Neuronal stem cell (in vitro differentiated cells): ENCODE results near the gene DNAJA3.
A peak's percentile ranks its signal among the peaks of the same experiment; 100 is the strongest.

Experiments used
- DNase-seq: peaks from one replicate; pipeline ENCODE4 v3.0.0-alpha.2; 2013; ENCODE audit warnings: low spot score
- H2AFZ ChIP-seq: one replicate; pipeline ENCODE4 v1.6.1; 2013; ENCODE audit warnings: mild to moderate bottlenecking, low read length, inconsistent platforms
- H2AK5ac ChIP-seq: 2 replicates; pipeline ENCODE4 v1.6.1; 2013; ENCODE audit warnings: low read depth, mild to moderate bottlenecking, inconsistent platforms, low read length, moderate library complexity, mixed read lengths
- H2BK120ac ChIP-seq: 2 replicates; pipeline ENCODE4 v1.6.1; 2013; ENCODE audit warnings: low read depth, mild to moderate bottlenecking, inconsistent platforms, low read length, moderate library complexity, mixed read lengths
- H2BK12ac ChIP-seq: one replicate; pipeline ENCODE4 v1.6.1; 2013; ENCODE audit warnings: low read length, inconsistent platforms
- H2BK15ac ChIP-seq: 2 replicates; pipeline ENCODE4 v1.6.1; 2013; ENCODE audit warnings: mild to moderate bottlenecking, low read length, inconsistent platforms, mixed read lengths
- H2BK5ac ChIP-seq: one replicate; pipeline ENCODE4 v1.6.1; 2013; ENCODE audit warnings: inconsistent platforms, mild to moderate bottlenecking, low read length, moderate library complexity
- H3K14ac ChIP-seq: one replicate; pipeline ENCODE4 v1.6.1; 2013; ENCODE audit warnings: low read length, inconsistent platforms
- H3K18ac ChIP-seq: 2 replicates; pipeline ENCODE4 v1.6.1; 2013; ENCODE audit warnings: low read length, inconsistent platforms
- H3K23ac ChIP-seq: 2 replicates; pipeline ENCODE4 v1.6.1; 2013; ENCODE audit warnings: low read depth, mild to moderate bottlenecking, mixed read lengths, low read length, inconsistent platforms; ENCODE audit not compliant: poor library complexity
- H3K27ac ChIP-seq: replicated peaks from 3 replicates; pipeline ENCODE4 v1.5.1; 2013; ENCODE audit warnings: low read length, inconsistent platforms
- H3K27me3 ChIP-seq, 3 experiments: 2 replicates each; pipeline ENCODE4 v1.6.1; 2013; ENCODE audit warnings: low read length in 3 of 3, mild to moderate bottlenecking in 2 of 3, inconsistent platforms in 1 of 3, low read depth in 1 of 3, mixed read lengths in 1 of 3, moderate library complexity in 1 of 3; ENCODE audit not compliant: control insufficient read depth in 3 of 3, insufficient read depth in 3 of 3
- H3K36me3 ChIP-seq, 2 donors: replicated peaks in 1 of 2; 2 replicates each; pipeline ENCODE4 v1.6.1; 2013; ENCODE audit warnings: low read length in 2 of 2; ENCODE audit not compliant: control insufficient read depth in 2 of 2, insufficient read depth in 2 of 2
- H3K4ac ChIP-seq: 2 replicates; pipeline ENCODE4 v1.6.1; 2013; ENCODE audit warnings: inconsistent platforms, mild to moderate bottlenecking, low read length, moderate library complexity
- H3K4me1 ChIP-seq, 2 donors: 1 replicate in 1 of 2; 2 replicates in 1 of 2; pipeline ENCODE4 v1.6.1; 2013; ENCODE audit warnings: low read length in 2 of 2, low read depth in 1 of 2; ENCODE audit not compliant: control insufficient read depth in 2 of 2, insufficient read depth in 1 of 2
- H3K4me2 ChIP-seq: one replicate; pipeline ENCODE4 v1.6.1; 2013; ENCODE audit warnings: mild to moderate bottlenecking, low read length, inconsistent platforms; ENCODE audit not compliant: insufficient read depth, poor library complexity, severe bottlenecking
- H3K4me3 ChIP-seq, 2 donors: 2 replicates each; pipeline ENCODE4 v1.5.1; 2013; ENCODE audit warnings: low read length in 2 of 2, mild to moderate bottlenecking in 2 of 2, inconsistent platforms in 1 of 2, moderate library complexity in 1 of 2
- H3K79me1 ChIP-seq: one replicate; pipeline ENCODE4 v1.6.1; 2013; ENCODE audit warnings: low read depth, mild to moderate bottlenecking, inconsistent platforms, low read length, moderate library complexity
- H3K9ac ChIP-seq: one replicate; pipeline ENCODE4 v1.6.1; 2013; ENCODE audit warnings: mild to moderate bottlenecking, low read depth, low read length, inconsistent platforms; ENCODE audit not compliant: poor library complexity
- H3K9me3 ChIP-seq, 2 donors: replicated peaks in 1 of 2; 2 replicates each; pipeline versions ENCODE3 to v1.6.1; 2013; ENCODE audit warnings: low read length in 2 of 2, mild to moderate bottlenecking in 2 of 2, inconsistent platforms in 1 of 2, low read depth in 1 of 2, mixed read lengths in 1 of 2, moderate library complexity in 1 of 2; ENCODE audit not compliant: control insufficient read depth in 2 of 2, insufficient read depth in 1 of 2
- H4K8ac ChIP-seq: one replicate; pipeline ENCODE4 v1.6.1; 2013; ENCODE audit warnings: low read depth, mild to moderate bottlenecking, inconsistent platforms, low read length, moderate library complexity
- H4K91ac ChIP-seq: one replicate; pipeline ENCODE4 v1.6.1; 2013; ENCODE audit warnings: low read length, low read depth, mild to moderate bottlenecking, inconsistent platforms; ENCODE audit not compliant: poor library complexity
- WGBS, 2 donors: extraction: QIAGEN DNeasy Blood & Tissue Kit; methylation state at CpG; one replicate each; pipeline ENCODE4 v1.1.7; 2013; ENCODE audit warnings: missing lambda C conversion rate in 2 of 2, mixed read lengths in 1 of 2; ENCODE audit not compliant: insufficient read length in 2 of 2, insufficient replicate concordance in 1 of 2; ENCODE audit errors: extremely low coverage in 2 of 2; 5-methylcytosine and 5-hydroxymethylcytosine counted together

Gene DNAJA3

DNA sequence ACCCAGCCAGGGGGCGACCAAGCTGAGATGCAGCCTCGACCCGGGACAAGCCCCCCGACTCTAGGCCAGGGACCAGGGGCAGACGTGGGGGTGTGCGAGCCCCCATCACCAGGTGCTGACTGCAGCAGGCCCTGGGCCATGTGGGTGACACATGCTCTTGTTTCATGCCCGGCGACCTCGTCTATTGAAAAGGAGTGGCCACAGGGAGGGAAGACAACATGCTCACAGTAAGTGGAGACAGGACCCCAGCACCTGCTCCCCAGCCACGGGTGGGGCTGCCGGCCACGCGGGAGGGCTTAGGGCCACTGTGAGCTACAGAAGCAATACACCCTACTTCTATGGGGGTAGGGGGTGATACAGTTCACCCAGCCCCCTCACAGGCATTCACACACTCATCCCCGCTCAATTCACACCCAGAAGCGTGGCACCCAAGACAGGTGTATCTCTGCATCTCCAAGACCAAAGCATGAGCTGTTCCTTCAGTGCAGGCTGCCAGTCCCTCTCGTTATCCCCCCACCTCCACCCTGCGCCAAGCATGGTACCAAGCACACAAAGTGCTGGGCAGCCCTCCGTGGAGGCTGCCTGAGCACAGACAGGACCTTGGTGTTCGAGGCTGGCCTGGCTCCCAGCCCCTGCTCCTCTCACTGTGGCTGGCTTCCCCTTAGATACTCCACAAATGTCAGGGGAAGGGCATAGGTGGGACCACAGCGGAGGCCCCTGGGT, 40.4 kb upstream of the DNAJA3 start:
- H3K4me3 ChIP-seq = no peak overlapping the region
- H3K9me3 ChIP-seq = no peaks in the 10 kb centered on the region
- H4K91ac ChIP-seq = peak overlapping the region; percentile 68
- DNase-seq = no peak
- peak overlapping the region; percentile 38 for H3K18ac ChIP-seq
- peaks cover 24 to 29% of the 10 kb centered on the region in 2 donors for H3K4me1 ChIP-seq
- peak overlapping the region; percentile 38 for H3K9ac ChIP-seq
- no CpG with 5 or more reads among the region's 20 CpGs for WGBS, 2 donors
- peak overlapping the region; percentile 24 for H2BK12ac ChIP-seq
- H3K14ac ChIP-seq = peak overlapping the region; percentile 38
- peaks cover 5 to 20% of the 10 kb centered on the region in 2 donors for H3K36me3 ChIP-seq
- H2BK15ac ChIP-seq = peak overlapping the region; percentile 98
- H4K8ac ChIP-seq = no peak overlapping the region
- H2BK120ac ChIP-seq = peak overlapping the region; percentile 91
- no peak overlapping the region for H2AFZ ChIP-seq
- peaks cover 14% of the 10 kb centered on the region for H3K79me1 ChIP-seq
- no peak overlapping the region for H3K27ac ChIP-seq
- H3K4ac ChIP-seq = peak overlapping the region; percentile 95
- H3K27me3 ChIP-seq = no peaks in the 10 kb centered on the region
- H3K4me2 ChIP-seq = no peak overlapping the region
- peak overlapping the region; percentile 41 for H2AK5ac ChIP-seq
- peak overlapping the region; percentile 0 for H3K23ac ChIP-seq
- H2BK5ac ChIP-seq = peak overlapping the region; percentile 66

DNA sequence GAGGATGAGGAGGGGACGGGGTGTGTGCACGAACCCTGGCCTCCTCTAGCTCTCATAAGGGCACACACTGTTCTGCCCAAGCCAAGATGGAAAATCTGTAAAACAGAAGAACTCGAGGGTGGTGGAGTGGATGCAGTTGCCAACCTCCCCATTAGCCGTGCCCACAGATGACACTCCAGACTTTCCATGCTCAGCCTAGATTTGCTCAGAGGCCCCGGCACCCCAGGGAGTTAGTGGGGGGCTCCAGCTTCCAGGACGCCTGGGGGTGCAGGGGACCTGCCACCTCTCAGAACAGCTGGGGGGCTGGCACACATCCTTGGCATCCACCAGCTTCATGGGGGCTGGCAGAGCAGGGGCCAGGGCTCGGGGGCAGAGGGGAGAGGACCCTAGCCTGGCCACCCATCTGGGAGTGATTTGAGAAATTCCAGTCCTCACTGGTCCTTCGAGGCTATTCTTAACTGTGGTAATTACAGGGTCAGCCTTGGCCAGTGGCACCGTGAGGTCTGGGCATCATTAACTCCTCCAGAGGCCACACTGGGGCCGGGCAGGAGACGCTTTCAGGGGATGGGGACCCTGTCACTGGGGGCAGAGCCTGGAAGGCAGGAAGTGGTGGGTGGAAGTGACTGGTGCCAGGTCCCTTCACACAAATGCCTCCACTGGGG, 39.7 kb upstream of the DNAJA3 start:
- Histone ChIP-seq H3K4ac (no peak overlapping the region), H2BK15ac (peak overlapping the region; percentile 98), H3K27ac (no peak overlapping the region), H3K36me3 (peaks cover 5 to 20% of the 10 kb centered on the region in 2 donors), H3K4me1 (peaks cover 29 to 31% of the 10 kb centered on the region in 2 donors), H3K18ac (peak overlapping the region; percentile 71), H2BK12ac (no peak overlapping the region), H4K8ac (no peak overlapping the region), H3K14ac (peak overlapping the region; percentile 38), H3K4me2 (no peak overlapping the region), H2AK5ac (peak overlapping the region; percentile 41), H3K9me3 (no peaks in the 10 kb centered on the region), H3K9ac (no peak overlapping the region), H3K79me1 (peaks cover 14% of the 10 kb centered on the region), H2BK120ac (peak overlapping the region; percentile 91), H3K23ac (peak overlapping the region; percentile 65), H3K27me3 (no peaks in the 10 kb centered on the region), H2BK5ac (peak overlapping the region; percentile 66), H3K4me3 (no peak overlapping the region), H2AFZ (no peak overlapping the region), H4K91ac (no peak overlapping the region)
- DNase-seq = no peak
- WGBS, 2 donors = no CpG with 5 or more reads among the region's 11 CpGs

DNA sequence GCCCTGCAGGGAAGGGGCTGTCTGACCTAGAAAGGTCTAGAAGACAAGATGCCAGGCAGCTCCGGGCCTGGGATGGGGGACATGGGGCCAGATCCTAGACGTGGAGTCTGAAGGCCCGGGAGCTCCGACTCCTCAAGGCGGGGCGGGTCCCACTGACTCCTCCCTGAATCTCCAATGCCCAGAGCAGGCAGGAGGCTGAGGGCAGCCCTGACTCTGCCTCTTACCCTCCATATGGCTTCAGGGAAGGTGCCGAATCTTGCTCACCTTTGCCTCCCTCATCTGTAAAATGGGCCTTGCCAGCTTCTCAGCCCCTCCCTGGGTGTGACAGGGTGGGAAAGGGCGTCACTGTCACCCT, 39.2 kb upstream of the DNAJA3 start:
- Histone ChIP-seq H3K18ac (no peak overlapping the region), H3K27me3 (no peaks in the 10 kb centered on the region), H2BK5ac (peak overlapping the region; percentile 66), H2BK12ac (no peak overlapping the region), H3K27ac (no peak overlapping the region), H3K4me2 (no peak overlapping the region), H3K9ac (no peak overlapping the region), H3K4ac (no peak overlapping the region), H3K79me1 (peaks cover 14% of the 10 kb centered on the region), H2AK5ac (peak overlapping the region; percentile 41), H3K4me1 (peaks cover 31 to 32% of the 10 kb centered on the region in 2 donors), H3K23ac (peak overlapping the region; percentile 65), H4K91ac (no peak overlapping the region), H2BK15ac (peak overlapping the region; percentile 58), H2AFZ (no peak overlapping the region), H3K9me3 (no peaks in the 10 kb centered on the region), H3K14ac (no peak overlapping the region), H3K4me3 (no peak overlapping the region), H4K8ac (no peak overlapping the region), H3K36me3 (peaks cover 5 to 16% of the 10 kb centered on the region in 2 donors), H2BK120ac (peak overlapping the region; percentile 47)
- no CpG with 5 or more reads among the region's 8 CpGs for WGBS, 2 donors
- no peak for DNase-seq

DNA sequence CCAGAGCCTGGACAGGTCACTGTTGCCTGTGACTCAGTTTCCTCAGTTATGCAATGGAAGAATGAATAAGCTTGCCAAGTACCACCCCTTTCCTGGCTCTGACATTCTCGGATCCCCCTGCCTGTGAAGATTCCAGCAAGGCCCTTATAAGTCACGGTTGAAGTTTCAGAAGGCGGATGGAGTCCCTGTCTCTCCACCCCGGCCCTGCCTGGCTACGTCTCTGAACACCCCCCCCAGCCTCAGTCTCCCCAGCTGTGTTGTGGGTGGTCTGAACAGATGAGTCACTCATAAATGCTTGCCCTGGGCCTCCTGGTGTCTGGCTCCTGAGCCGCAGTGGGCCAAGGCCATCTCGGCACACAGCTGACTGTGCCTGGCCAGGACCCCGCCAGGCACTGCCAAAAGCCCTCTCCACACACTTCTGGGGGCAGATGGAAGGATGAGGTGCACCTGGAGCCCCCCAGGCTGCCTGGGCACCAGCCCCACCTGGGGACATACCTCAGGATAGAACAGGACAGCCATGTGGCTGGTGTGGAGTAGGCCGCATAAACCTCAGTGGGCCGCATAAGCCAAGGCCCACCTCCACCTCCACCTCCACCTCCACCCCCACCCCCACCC, 38.6 kb upstream of the DNAJA3 start:
- H4K91ac ChIP-seq = no peak overlapping the region
- peak overlapping the region; percentile 47 for H2BK120ac ChIP-seq
- H4K8ac ChIP-seq = no peak overlapping the region
- no peak overlapping the region for H3K14ac ChIP-seq
- peaks cover 37 to 39% of the 10 kb centered on the region in 2 donors for H3K4me1 ChIP-seq
- H3K18ac ChIP-seq = peak overlapping the region; percentile 35
- H3K27me3 ChIP-seq = no peaks in the 10 kb centered on the region
- no peak overlapping the region for H2AFZ ChIP-seq
- peaks cover 13% of the 10 kb centered on the region for H3K79me1 ChIP-seq
- H2BK15ac ChIP-seq = peak overlapping the region; percentile 89
- no peak overlapping the region for H2BK12ac ChIP-seq
- no peak overlapping the region for H3K23ac ChIP-seq
- H3K36me3 ChIP-seq = peaks cover 5 to 11% of the 10 kb centered on the region in 2 donors
- no peak overlapping the region for H3K4ac ChIP-seq
- no peak overlapping the region for H3K9ac ChIP-seq
- no CpG with 5 or more reads among the region's 10 CpGs for WGBS, 2 donors
- peak overlapping the region; percentile 83 for H2BK5ac ChIP-seq
- no peak overlapping the region for H3K4me2 ChIP-seq
- H3K9me3 ChIP-seq = no peaks in the 10 kb centered on the region
- no peak overlapping the region for H3K4me3 ChIP-seq
- H2AK5ac ChIP-seq = peak overlapping the region; percentile 95
- DNase-seq = no peak
- H3K27ac ChIP-seq = no peak overlapping the region
